Activated CD4-positive, alpha-beta T cell treated with anti-CD3 and anti-CD28 coated beads for 24 hours (primary cell): ENCODE data around the gene OR5K2.

ENCODE experiments used
- DNase-seq, 2 donors: peaks; one replicate each; pipeline ENCODE4 v3.0.0-alpha.2; 2020; ENCODE audit warnings: low read depth in 2 of 2

Gene OR5K2

DNA sequence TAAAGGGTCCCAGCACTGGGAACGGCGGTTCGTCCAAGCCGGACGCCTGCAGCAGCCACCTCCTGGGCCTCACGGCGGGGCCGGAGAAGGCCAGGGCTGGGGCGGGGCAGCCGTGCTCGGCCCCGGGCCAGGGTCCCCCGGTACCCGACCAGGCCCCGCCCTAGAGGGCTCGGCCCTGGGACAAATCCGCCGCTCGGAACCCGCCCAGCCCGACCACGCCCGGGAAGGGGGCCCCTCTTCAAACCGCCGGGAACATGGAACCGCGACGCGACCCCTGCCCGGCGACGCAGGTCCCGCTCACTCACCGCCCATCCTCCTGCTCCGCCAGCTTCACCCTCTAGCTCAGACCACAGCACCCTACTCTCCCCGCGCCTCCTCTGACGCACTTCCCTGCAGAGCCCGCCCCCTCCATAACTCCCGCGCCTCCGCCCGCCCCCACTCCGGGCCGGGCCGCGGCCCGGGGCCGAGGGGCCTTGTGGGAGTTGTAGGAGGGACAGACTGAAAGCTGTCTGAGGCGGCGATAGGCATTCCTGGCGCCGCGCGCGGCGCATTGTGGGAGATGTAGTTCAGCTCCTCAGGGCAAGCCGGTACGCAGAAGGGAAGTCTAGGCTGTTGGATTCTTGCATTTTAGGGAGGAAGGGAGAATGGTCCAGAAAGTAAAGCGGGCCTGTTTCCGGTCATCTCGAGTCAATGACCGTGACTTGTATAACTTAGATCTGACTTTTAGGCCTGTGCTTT, 25.2 kb downstream of the OR5K2 start, which contains the start of gene CLDND1:
Gene CLDND1, minus strand, starts transcription at position 359 of the 738 bp plus-strand sequence. CDS start 1,478 bp downstream, outside the sequence.
- DNase-seq: peak; percentile 89 to 94

DNA sequence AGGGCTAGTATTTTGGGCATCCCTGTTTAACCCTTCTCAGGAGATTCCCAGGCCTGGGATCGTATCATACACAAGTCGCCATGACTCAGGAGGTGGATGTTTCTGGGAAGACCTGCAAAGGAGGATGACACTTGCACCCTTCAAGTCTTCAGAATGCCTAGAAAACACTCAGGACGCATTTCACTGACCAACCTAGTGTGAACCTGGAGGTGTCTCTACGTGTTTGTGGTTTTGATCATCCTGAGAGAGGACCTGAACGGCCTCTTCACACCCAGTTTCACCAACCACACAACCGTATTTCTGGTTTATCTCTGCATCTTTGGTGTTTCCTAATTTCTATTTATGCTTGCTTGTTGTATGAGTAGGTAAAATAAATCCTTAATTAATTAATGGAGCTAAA, 28.0 kb downstream of the OR5K2 start:
- DNase-seq: no peak

DNA sequence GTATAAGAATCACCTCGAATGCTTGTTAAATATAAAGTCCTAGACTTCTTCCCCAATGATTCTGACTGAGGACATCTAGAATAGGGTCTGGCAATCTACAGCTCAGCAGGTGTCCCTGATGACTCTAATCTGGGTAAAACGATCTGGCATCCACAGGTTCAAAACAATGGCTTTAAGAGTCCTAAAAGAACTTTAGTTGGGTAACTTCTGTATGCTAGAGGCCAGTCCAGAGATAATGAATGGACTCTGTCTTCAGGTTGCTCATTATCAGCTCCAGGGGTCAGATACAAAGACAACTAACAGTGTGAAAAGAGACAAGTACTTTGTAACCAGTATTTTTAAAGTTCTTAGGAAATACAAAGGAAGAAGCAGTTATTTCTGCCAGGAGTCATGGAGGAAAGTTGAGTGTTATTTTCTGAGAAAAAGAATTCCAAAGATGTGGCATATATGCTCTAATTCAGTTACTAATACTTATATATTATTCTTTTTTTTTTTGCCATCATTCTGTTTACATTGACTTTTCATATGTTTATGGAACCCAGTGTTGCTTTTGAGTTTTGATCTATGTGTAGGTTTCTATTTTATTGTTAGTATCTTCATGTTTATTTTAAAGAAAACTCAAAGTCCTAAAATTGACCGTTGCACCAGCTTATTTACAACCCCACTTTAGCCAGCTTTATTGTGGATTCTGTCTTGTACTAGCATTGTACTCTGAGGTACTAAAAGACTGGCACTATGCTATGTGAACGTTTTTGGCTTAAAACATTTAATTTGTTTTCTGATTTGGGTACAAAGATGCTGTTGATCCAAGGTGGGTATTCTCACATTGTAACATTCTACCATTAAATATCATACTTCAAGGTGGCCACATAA, 31.2 kb downstream of the OR5K2 start:
- DNase-seq: no peak

DNA sequence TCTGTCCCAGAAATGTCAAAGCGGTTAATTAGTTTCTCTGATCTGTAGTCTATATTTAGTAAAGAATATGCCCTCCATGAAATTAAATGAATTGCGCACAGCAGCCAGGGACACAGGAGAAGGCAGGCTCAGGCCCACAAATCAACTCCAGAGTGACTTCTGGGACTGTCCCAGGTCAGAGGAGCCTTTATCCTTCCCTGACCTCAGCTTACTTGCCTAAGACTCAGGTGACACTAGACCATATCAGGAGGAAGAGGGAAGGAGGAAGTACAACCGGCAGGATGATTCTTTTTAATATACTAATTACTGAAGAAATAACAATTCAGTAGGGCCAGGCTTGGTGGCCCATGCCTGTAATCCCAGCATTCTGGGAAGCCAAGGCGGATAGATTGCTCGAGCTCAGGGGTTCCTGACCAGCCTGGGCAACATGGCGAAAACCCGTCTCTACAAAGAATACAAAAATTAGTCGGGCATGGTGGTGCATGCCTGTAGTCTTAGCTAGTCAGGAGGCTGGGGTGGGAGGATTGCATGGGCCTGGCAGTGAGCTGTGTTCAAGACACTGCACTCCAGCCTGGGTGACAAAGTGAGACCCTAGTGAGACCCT, 32.5 kb downstream of the OR5K2 start:
- no peak for DNase-seq

DNA sequence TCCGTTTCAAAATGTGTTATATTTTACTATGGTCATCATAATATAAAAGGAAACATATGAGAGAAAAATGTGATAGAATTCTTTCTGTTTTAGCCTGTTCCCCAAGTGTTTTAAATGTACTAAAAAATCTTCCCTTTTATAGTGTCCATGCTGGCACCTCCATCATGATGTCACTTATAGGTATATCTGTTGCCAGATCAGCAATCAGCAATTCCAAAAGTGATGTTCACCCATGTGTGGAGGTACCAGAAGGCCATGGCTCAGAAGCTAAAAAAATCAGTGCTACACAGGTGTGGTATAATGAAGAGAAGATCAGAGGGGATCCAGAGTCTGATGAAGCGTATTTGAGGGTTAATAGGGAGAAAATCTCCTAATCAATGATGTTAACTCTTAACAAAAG, 33.2 kb downstream of the OR5K2 start:
- DNase-seq: no peak

DNA sequence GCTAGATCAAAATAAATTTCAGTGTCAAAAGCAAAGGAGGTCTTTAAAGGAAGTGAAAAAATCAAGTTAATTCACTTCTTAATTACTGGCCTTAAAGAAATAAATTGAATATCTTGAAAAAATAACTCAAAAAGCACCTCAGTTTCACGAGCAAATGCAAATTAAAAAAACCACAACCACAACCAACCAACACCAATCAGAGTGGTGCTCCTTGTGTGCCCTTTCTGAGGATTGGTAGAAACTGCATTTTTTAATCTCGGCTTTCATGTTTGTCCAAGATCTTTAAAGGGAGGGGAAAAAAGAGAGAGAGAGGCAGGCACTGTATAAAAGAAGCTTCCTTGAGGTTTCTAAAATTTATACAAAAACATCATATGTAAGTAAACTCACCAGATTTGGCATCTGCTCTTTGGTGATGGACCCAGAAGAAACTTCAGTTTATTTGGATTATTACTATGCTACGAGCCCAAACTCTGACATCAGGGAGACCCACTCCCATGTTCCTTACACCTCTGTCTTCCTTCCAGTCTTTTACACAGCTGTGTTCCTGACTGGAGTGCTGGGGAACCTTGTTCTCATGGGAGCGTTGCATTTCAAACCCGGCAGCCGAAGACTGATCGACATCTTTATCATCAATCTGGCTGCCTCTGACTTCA, 34.3 kb downstream of the OR5K2 start, which contains the start of gene GPR15:
Gene GPR15, plus strand, starts transcription at position 357 of the 653 bp plus-strand sequence. Its CDS starts 56 bp downstream, at position 413.
- DNase-seq: no peak

DNA sequence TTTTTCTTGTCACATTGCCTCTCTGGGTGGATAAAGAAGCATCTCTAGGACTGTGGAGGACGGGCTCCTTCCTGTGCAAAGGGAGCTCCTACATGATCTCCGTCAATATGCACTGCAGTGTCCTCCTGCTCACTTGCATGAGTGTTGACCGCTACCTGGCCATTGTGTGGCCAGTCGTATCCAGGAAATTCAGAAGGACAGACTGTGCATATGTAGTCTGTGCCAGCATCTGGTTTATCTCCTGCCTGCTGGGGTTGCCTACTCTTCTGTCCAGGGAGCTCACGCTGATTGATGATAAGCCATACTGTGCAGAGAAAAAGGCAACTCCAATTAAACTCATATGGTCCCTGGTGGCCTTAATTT, 34.8 kb downstream of the OR5K2 start:
- DNase-seq: no peak

DNA sequence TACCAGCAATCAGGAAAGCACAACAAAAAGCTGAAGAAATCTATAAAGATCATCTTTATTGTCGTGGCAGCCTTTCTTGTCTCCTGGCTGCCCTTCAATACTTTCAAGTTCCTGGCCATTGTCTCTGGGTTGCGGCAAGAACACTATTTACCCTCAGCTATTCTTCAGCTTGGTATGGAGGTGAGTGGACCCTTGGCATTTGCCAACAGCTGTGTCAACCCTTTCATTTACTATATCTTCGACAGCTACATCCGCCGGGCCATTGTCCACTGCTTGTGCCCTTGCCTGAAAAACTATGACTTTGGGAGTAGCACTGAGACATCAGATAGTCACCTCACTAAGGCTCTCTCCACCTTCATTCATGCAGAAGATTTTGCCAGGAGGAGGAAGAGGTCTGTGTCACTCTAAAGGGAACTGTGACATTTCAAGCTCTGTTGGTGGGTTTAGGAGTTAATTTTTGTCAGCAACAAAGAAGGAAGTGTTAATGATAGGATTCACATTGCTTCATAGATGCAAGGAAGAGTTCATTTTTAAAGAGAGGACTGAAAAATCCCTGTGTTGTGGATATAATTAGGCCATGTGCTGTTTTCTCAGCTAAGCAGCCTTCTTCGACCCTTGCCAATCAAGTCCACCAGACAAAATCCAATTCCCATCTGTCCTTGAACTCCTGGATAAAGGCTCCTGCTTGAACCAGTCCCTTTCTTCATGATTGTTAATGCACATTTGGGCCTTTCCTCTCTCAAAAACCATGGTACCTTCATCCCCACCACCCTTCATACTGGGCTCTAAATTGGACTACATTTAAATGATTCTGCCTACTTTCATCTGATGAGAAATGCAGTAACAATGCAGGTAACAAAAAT, 35.5 kb downstream of the OR5K2 start:
- DNase-seq: no peak

DNA sequence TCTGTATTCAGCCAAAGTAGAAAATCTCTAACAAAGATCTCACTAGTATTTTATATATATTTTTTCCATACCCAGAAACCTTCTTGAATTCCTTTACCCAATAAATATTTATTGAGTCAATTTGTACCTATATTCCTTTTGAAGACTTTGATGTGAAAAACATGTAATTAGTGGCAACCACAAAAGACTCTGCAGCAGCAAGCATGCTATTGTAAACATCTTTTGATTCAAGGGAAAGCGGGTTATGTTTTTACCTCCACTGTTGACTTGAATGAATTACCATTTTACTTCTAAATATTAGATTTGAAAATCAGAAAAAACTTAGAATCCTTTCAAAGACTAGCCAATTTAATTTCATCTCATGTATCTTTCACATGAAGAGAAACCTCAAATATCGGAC, 36.7 kb downstream of the OR5K2 start:
- no peak for DNase-seq

DNA sequence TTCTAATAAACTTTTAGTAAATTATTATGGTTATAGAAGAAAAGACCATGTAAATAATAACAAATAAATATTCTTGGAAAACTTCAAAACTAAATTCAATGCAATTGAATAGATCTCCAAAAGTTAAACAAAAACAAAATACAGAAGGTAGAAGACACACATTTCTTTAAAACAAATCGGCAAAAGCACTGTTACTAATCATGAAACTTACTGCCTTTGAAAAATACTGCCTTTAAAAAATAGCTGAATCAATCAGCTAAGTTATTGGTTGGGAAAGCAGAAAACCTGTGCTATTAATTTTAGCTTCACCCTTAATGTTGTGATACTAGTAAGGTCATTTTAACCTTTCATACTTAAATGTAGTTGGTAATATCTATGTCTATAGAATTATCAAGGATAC, 37.3 kb downstream of the OR5K2 start:
- DNase-seq: no peak

DNA sequence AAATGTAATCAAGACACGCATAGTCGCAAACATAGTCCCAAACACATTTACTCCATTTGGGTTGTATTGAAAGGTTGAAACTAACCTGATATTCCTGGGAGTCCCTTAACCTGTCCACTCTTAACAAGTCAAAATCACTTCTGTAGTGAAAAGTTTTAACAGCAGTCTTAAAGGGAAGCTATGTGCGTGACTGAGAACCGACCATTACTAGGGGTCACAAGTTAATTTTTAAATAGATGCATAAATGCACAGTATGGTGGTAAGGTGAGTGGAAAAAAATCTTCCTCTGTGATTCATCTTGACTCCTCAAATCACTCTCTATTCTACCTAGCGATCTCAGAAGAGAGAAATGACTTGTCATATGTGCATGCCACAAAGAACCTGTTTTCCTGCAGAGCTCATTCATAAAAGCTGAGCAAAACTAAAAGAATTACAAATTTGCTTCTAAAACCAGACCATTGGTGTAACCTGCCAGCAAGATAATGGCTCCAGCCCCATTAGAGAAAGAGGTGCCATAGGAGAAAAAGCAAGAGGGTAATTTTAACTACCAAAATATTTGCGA, 39.1 kb downstream of the OR5K2 start:
- no peak for DNase-seq

DNA sequence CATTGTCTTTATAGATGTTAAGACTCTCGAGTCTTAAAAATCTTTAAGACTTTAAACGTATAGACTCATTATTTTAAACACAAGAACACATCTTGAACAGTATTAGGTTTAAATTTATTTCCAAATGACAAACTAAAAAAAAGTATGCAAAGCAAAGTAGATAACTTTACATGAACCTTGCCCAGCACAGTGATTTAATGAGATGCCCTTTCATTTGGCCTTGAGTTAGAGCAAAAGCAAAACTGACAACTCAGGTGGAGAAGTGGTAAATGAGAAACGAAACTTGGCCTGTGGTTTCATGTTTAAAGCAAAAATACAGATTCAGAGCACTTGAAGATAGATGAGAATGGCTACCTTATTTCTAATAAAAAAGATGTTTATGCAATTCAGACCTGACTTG, 42.9 kb downstream of the OR5K2 start:
- DNase-seq: no peak

DNA sequence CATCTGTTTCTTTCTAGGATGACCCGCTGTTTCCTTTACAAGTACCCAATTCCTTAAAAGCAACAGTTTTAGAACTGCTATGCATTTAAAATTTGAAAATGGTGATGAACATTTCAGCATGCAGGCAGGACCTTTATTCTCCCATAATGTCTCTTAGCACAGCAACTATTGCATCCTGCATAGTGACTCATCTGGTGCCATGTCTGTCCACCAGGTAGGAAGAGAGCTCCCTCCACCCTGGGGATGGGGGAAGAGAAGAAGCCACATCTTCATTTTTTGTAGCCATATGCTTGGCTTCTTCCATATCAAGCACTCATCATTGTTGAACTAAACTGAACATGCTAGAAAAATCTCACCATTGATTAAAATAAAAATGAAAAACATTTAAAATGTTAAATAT, 44.2 kb downstream of the OR5K2 start:
- no peak for DNase-seq

DNA sequence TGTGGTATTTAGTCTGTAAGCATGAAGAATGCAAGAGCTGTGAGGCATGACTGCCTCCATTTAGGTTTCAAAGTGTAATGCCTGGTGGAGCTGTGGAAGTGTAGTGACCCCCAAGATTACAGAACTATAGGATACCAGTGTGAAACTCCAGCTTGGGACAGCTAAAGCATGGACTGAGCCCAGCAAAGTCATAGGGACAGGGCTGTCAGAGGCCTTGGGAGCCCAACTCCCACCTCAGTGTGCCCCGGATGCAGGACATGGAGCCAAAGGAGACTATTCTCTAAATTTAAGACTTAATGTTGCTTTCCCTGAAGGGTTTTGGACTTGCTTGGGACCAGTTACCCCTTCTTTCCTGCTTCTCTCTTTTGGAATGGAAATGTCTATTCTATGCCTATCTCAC, 45.1 kb downstream of the OR5K2 start:
- no peak for DNase-seq

DNA sequence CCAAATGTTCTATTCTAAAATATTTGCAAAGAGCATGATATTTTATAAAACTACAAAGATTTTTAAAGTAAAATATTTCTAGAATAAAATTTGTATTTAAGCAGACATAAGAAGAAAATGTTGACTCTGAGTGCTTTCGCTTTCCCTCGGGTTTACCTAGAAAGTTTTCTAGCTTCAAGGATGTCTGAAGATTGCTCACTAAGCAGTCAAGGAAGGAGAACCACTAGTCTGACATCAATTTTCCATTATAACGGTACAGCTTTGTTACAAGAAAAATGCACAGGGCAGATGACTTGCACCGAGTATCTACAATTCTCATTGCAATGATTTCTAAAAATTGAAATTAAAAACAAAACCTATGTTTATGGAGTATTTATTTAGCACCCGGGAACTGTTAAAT, 48.5 kb downstream of the OR5K2 start:
- no peak for DNase-seq
